PC-9 (cell line): Measurements from ENCODE around the gene CNTNAP2. TPM values are rescaled to one million over a fixed set of nuclear protein-coding genes. Genes with fewer than 3 reads are reported as not detected.
A peak's percentile ranks its signal among the peaks of the same experiment; 100 is the strongest.

ENCODE experiments used
- BruUV-seq: library from RNA; stranded (reverse); fragments of 400-500 nt; replicated peaks from 2 replicates; lab custom pipeline; 2021; lab: Mats Ljungman, UMichigan
- CTCF ChIA-PET: fragments of 300-600 bp; sonication (Branson Sonifier 250); formaldehyde crosslinking; loops from one replicate; lab custom pipeline; 2022; ENCODE audit warnings: antibody characterized with exemption; lab: Charles Lee
- POLR2A ChIA-PET: fragments of 300-600 bp; sonication (Branson Sonifier 250); formaldehyde crosslinking; loops from one replicate; lab custom pipeline; 2022; ENCODE audit warnings: antibody characterized with exemption; ENCODE audit not compliant: unreplicated experiment; lab: Charles Lee
- DNase-seq, 2 experiments: peaks; one replicate each; pipeline versions ENCODE4 v3.0.0 to v3.0.0-alpha.2; 2015 to 2022; ENCODE audit warnings: mixed read lengths in 1 of 2
- H2AFZ ChIP-seq: fragments of 200-600 bp; sonication (generic); 2 replicates; pipeline ENCODE4 v1.8.1; 2017; ENCODE audit warnings: antibody characterized with exemption
- H3F3A ChIP-seq: fragments of 200-600 bp; sonication (generic); 2 replicates; pipeline ENCODE4 v1.8.1; 2017; ENCODE audit warnings: antibody characterized with exemption, mild to moderate bottlenecking, low read depth; ENCODE audit not compliant: insufficient read depth
- H3K27ac ChIP-seq: fragments of 200-600 bp; sonication (generic); 2 replicates; pipeline ENCODE4 v1.6.1; 2016; ENCODE audit warnings: mixed run types
- H3K27me3 ChIP-seq: fragments of 200-600 bp; sonication (generic); 2 replicates; pipeline ENCODE4 v1.6.1; 2016; ENCODE audit warnings: low read depth, mixed run types; ENCODE audit not compliant: insufficient read depth
- H3K36me3 ChIP-seq: fragments of 200-600 bp; sonication (generic); 2 replicates; pipeline ENCODE4 v1.6.1; 2016; ENCODE audit warnings: low read depth, mixed run types
- H3K4me1 ChIP-seq: fragments of 200-600 bp; sonication (generic); replicated peaks from 2 replicates; pipeline ENCODE4 v1.6.1; 2016; ENCODE audit warnings: mixed run types; ENCODE audit not compliant: insufficient read depth
- H3K4me2 ChIP-seq: fragments of 200-600 bp; sonication (generic); 2 replicates; pipeline ENCODE4 v1.6.1; 2017; ENCODE audit warnings: mixed run types
- H3K4me3 ChIP-seq: fragments of 200-600 bp; sonication (generic); 2 replicates; pipeline ENCODE4 v1.6.1; 2016; ENCODE audit warnings: mixed run types
- H3K79me2 ChIP-seq: fragments of 200-600 bp; sonication (generic); 2 replicates; pipeline ENCODE4 v1.6.1; 2017; ENCODE audit warnings: low read depth, mixed run types
- H3K9me2 ChIP-seq: fragments of 200-600 bp; sonication (generic); 2 replicates; pipeline ENCODE4 v1.8.1; 2017; ENCODE audit warnings: mild to moderate bottlenecking; ENCODE audit not compliant: insufficient read depth
- H3K9me3 ChIP-seq: fragments of 200-600 bp; sonication (generic); 2 replicates; pipeline ENCODE4 v1.8.1; 2016; ENCODE audit warnings: low read depth; ENCODE audit not compliant: insufficient read depth
- H4K20me1 ChIP-seq: fragments of 200-600 bp; sonication (generic); 2 replicates; pipeline ENCODE4 v1.8.1; 2017; ENCODE audit not compliant: insufficient read depth
- EZH2 ChIP-seq: fragments of 200-600 bp; sonication (generic); IDR thresholded peaks from 2 replicates; pipeline ENCODE4 v1.8.0; 2017; ENCODE audit warnings: antibody characterized with exemption, low read depth
- intact Hi-C: fragments of 100-400 bp; cut with micrococcal nuclease; formaldehyde crosslinking; loops from one replicate; pipeline ENCODE4 v1.10.0; 2022; ENCODE audit not compliant: unreplicated experiment
- total RNA-seq: library from RNA; stranded (reverse); gene quantifications from 2 replicates; pipeline ENCODE4 v1.2.3, GENCODE V29; 2021
- TF ChIP-seq, protein P1 (sequence below): fragments of 200-600 bp; sonication (generic); conservative IDR thresholded peaks from 2 replicates; pipeline ENCODE4 v1.6.1; 2017; ENCODE audit warnings: mixed run types, antibody characterized with exemption, mild to moderate bottlenecking, moderate library complexity

The CNTNAP2 gene
- total RNA-seq, 1 experiment from 2014 or later, result not detected

DNA sequence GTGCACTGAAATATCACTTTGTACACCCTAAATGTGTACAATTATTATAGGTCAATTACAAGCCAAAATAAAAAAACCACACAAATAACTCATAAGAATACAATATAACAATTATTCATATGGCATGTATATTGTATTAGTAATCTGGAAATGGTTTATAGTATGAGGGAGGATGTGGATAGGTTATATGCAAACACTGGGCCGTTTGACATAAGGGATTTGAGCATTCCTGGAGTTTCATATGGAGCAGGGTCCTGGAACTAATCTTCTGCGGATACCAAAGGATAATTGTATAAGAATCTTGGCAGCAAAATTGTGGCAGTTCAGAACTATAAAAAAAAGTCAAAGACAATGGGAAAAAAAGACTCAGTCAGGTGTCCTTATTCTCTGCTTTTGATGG lies 619.4 kb downstream of the CNTNAP2 start:
- H3K4me3 ChIP-seq, result no peak overlapping the region
- H3K9me2 ChIP-seq, result no peaks in the 10 kb centered on the region
- H3K4me2 ChIP-seq, result no peak overlapping the region
- no peaks in the 10 kb centered on the region for H3K4me1 ChIP-seq
- H3K27ac ChIP-seq, result no peak overlapping the region
- H4K20me1 ChIP-seq, result no peaks in the 10 kb centered on the region
- no peaks in the 10 kb centered on the region for H3K9me3 ChIP-seq
- no peak for DNase-seq
- H3K36me3 ChIP-seq, result no peaks in the 10 kb centered on the region
- BruUV-seq, result no TSS peak
- TF ChIP-seq EZH2, result no peak
- TF ChIP-seq, protein P1, sequence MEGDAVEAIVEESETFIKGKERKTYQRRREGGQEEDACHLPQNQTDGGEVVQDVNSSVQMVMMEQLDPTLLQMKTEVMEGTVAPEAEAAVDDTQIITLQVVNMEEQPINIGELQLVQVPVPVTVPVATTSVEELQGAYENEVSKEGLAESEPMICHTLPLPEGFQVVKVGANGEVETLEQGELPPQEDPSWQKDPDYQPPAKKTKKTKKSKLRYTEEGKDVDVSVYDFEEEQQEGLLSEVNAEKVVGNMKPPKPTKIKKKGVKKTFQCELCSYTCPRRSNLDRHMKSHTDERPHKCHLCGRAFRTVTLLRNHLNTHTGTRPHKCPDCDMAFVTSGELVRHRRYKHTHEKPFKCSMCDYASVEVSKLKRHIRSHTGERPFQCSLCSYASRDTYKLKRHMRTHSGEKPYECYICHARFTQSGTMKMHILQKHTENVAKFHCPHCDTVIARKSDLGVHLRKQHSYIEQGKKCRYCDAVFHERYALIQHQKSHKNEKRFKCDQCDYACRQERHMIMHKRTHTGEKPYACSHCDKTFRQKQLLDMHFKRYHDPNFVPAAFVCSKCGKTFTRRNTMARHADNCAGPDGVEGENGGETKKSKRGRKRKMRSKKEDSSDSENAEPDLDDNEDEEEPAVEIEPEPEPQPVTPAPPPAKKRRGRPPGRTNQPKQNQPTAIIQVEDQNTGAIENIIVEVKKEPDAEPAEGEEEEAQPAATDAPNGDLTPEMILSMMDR, result no peak
- no peak overlapping the region for H2AFZ ChIP-seq
- POLR2A ChIA-PET, result no interaction called here
- no peaks in the 10 kb centered on the region for H3K27me3 ChIP-seq
- CTCF ChIA-PET, result no interaction called here
- intact Hi-C loops, result loop anchor here (2.0 kb wide), 1 partner anchor 1349 kb away; no protein-coding TSS in a partner anchor
- H3K79me2 ChIP-seq, result no peaks in the 10 kb centered on the region
- H3F3A ChIP-seq, result no peaks in the 10 kb centered on the region

DNA sequence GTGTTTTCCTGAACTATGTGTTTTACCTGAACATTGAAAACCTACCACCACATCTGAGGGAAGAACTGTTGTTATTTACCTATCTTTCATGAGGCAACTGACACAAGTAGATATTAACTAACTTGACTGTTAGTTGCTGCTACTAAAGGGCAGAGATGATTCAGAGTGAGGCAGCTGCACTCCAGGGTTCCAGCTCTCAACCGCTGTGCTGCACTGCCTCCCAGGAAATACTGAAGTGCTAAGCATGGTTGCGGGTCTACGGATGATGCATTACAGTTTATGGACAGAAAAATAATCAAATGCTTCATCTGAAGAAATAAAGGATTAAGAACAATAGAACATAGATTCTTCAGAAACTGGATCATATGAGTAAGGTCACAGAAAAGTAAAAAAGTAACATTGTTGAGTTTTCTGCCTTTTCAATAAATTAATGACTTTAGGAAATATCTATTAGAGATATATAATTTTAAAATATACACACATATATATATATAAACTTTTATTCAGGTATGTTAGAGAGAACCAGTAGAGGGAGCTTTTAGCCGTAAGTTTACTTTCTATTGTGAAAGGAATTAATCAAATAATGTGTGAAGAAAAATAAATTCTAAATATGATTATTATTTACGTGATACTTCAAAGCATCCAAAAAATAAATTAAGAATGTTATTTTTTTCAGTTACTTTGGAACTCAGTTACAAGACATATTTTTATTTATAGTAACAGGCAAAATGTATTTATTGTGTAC lies 620.0 kb downstream of the CNTNAP2 start:
- Histone ChIP-seq H3K4me3 (no peak overlapping the region), H3K9me2 (no peaks in the 10 kb centered on the region), H3K27me3 (no peaks in the 10 kb centered on the region), H3K36me3 (no peaks in the 10 kb centered on the region), H3K9me3 (no peaks in the 10 kb centered on the region), H3K4me2 (no peak overlapping the region), H3K79me2 (no peaks in the 10 kb centered on the region), H3K4me1 (no peaks in the 10 kb centered on the region), H4K20me1 (no peaks in the 10 kb centered on the region), H2AFZ (no peak overlapping the region), H3K27ac (no peak overlapping the region), H3F3A (no peaks in the 10 kb centered on the region)
- DNase-seq, result no peak
- intact Hi-C loops, result loop anchor here (2.0 kb wide), 1 partner anchor 1348 kb away; no protein-coding TSS in a partner anchor
- no peak for TF ChIP-seq EZH2
- TF ChIP-seq, protein P1, result peak; percentile 57
- BruUV-seq, result no TSS peak
- CTCF ChIA-PET, result interaction anchor here (0.8 kb wide), 1 partner anchor 1658 kb away, joined by 3 read pairs; no protein-coding TSS in a partner anchor
- POLR2A ChIA-PET, result no interaction called here

DNA sequence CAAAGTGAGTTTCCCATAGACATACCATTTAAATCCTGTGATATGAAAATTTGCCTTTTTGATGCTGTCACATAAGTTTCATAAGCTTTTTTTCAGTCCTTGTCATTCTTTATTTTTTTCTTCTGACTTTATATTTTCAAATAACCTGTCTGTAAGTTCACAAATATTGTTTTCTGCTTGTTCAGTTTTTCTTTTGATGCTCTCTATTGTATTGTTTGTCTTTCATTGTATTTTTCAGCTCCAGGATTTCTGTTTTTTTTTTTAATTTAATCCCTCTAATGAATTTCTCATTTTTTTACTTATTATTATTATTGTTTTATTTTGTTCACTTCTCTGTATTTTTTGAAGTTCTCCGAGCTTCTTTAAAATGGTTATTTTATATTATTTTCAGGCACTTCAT lies 623.4 kb downstream of the CNTNAP2 start:
- Histone ChIP-seq H3K9me3 (no peaks in the 10 kb centered on the region), H4K20me1 (no peaks in the 10 kb centered on the region), H3K4me1 (no peaks in the 10 kb centered on the region), H3K79me2 (no peaks in the 10 kb centered on the region), H3K27ac (no peak overlapping the region), H2AFZ (no peak overlapping the region), H3F3A (no peaks in the 10 kb centered on the region), H3K27me3 (no peaks in the 10 kb centered on the region), H3K36me3 (no peaks in the 10 kb centered on the region), H3K4me2 (no peak overlapping the region), H3K4me3 (no peak overlapping the region), H3K9me2 (no peaks in the 10 kb centered on the region)
- ChIA-PET POLR2A (no interaction called here), CTCF (interaction anchor here (0.5 kb wide), 1 partner anchor 1763 kb away, joined by 3 read pairs; no protein-coding TSS in a partner anchor)
- BruUV-seq, result no TSS peak
- TF ChIP-seq, protein P1, result no peak
- no peak for TF ChIP-seq EZH2
- intact Hi-C loops, result no loop called here
- DNase-seq, result no peak
